Cardiac fibroblast (primary cell): Measurements from ENCODE around the gene COQ4.
A peak's percentile ranks its signal among the peaks of the same experiment; 100 is the strongest.

ENCODE experiments used
- DNase-seq, 2 donors: peaks; one replicate each; pipeline versions ENCODE4 v3.0.0 to v3.0.0-alpha.2; 2010; ENCODE audit warnings: low read depth in 2 of 2
- H3K4me3 ChIP-seq, 2 donors: replicated peaks in 1 of 2; 1 replicate in 1 of 2; 2 replicates in 1 of 2; pipeline ENCODE4 v1.5.1; 2011; ENCODE audit warnings: low read depth in 2 of 2, low read length in 2 of 2, mild to moderate bottlenecking in 2 of 2, moderate library complexity in 1 of 2
- CTCF ChIP-seq: IDR thresholded peaks from one replicate; pipeline ENCODE4 v1.5.1; 2011; ENCODE audit warnings: low read depth, mild to moderate bottlenecking, low read length, inconsistent platforms

The COQ4 gene

GRCh38 chr9:128280084-128280622, 42.5 kb upstream of the COQ4 start:
- H3K4me3 ChIP-seq: no peak overlapping the region
- no peak for DNase-seq
- no peak for TF ChIP-seq CTCF

GRCh38 chr9:128282500-128282899, 40.1 kb upstream of the COQ4 start:
- peak; percentile 30 to 89 for DNase-seq
- no peak for TF ChIP-seq CTCF
- H3K4me3 ChIP-seq: no peak overlapping the region

DNA sequence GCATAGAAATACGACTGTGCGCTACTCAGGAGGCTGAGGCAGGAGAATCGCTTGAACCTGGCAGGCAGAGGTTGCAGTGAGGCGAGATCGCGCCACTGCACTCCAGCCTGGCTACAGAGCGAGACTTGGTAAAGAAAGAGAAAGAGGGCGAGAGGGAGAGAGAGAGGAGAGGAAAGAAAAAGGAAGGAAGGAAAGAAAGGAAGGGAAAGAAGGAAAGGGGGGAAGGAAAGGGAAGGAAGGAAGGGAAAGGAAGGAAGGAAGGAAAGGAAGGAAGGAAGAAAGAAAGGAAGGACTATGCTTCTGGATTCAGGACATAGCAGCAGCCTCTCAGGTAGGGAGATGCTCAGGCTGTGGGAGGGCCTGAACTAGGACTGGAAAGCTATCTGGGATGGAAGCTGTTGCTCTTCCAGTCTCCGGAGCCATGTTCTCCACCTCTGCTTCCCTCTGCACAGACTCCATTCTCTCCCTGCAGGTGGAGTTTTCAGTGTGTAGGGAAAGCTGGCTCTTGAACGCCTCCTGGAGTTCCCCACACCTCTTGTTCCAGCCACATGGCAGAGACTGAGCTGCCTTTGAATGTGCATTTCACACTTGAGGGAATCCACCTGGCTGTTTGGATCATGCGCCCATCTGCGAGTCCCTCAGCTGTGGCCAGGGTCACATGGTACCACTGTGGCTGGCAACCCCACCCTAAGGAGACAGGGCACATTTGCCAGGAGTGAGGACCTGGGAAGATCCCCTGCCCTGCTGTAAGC, 37.4 kb upstream of the COQ4 start:
- no peak for TF ChIP-seq CTCF
- no peak overlapping the region for H3K4me3 ChIP-seq
- no peak for DNase-seq

- no peak overlapping the region for H3K4me3 ChIP-seq
- DNase-seq: peak in 1 of 2 donors; percentile 79
- TF ChIP-seq CTCF: no peak
These were observed 36.2 kb upstream of the COQ4 start for GRCh38 chr9:128286440-128286839.

- H3K4me3 ChIP-seq: no peak overlapping the region
- DNase-seq: no peak
- no peak for TF ChIP-seq CTCF
These were observed 34.2 kb upstream of the COQ4 start for GRCh38 chr9:128288273-128289004.

- no peak for TF ChIP-seq CTCF
- no peak overlapping the region for H3K4me3 ChIP-seq
- no peak for DNase-seq
These were observed 30.6 kb upstream of the COQ4 start for GRCh38 chr9:128292009-128292408.
